ENCODE measurements around the gene PID1. TPM values are rescaled to one million over a fixed set of nuclear protein-coding genes. Genes with fewer than 3 reads are reported as not detected.
A peak's percentile ranks its signal among the peaks of the same experiment; 100 is the strongest.

Gene PID1
- total and polyA plus RNA-seq, 4 donors: 13.3 to 52.0 (median 45.7) TPM

- TF ChIP-seq FOXA1 (IDR thresholded peaks at IDR 0.05) (no peak), ATF3 (IDR thresholded peaks at IDR 0.05) (no peak), RAD21 (IDR thresholded peaks at IDR 0.05) (no peak)
Measured at GRCh38 chr2:229199267-229199666, 71.8 kb downstream of the PID1 start (continued).

GRCh38 chr2:229196448-229196847 is 74.6 kb downstream of the PID1 start:
- Histone ChIP-seq H3K27ac (ENCODE audit: low read depth in 1 of 2, low read length in 2 of 2) (no peak overlapping the region), H3K4me3 (ENCODE audit: low read depth in 1 of 3, low read length in 3 of 3) (no peak overlapping the region), H3K4me1 (ENCODE audit: control insufficient read depth in 4 of 4, insufficient read depth in 4 of 4, low read length in 3 of 4) (peaks cover 0 to 20% (median 14%) of the 10 kb centered on the region in 4 donors), H3K9ac (ENCODE audit: low read depth in 1 of 2, low read length in 2 of 2) (no peak overlapping the region), H3K36me3 (ENCODE audit: control insufficient read depth in 4 of 4, insufficient read depth in 3 of 4, low read depth in 1 of 4, low read length in 3 of 4) (no peaks in the 10 kb centered on the region), H3K9me3 (ENCODE audit: control insufficient read depth in 4 of 4, low read length in 3 of 4) (no peaks in the 10 kb centered on the region), H3K27me3 (ENCODE audit: control insufficient read depth in 4 of 4, insufficient read depth in 4 of 4, low read length in 3 of 4) (no peaks in the 10 kb centered on the region)
- WGBS: 51% methylated on average over 2 of the region's 2 CpGs
- no peak for DNase-seq (ENCODE audit: low spot score)
- TF ChIP-seq RAD21 (IDR thresholded peaks at IDR 0.05) (no peak), HNF4A (conservative IDR thresholded peaks at IDR 0.05) (peak in 1 of 2 donors; percentile 11), ZBTB33 (IDR thresholded peaks at IDR 0.05) (no peak)

GRCh38 chr2:229195346-229195947 is 75.6 kb downstream of the PID1 start:
- Histone ChIP-seq H3K9ac (ENCODE audit: low read depth in 1 of 2, low read length in 2 of 2) (no peak overlapping the region), H3K9me3 (ENCODE audit: control insufficient read depth in 4 of 4, low read length in 3 of 4) (no peaks in the 10 kb centered on the region), H3K4me1 (ENCODE audit: control insufficient read depth in 4 of 4, insufficient read depth in 4 of 4, low read length in 3 of 4) (peaks cover 0 to 20% (median 14%) of the 10 kb centered on the region in 4 donors), H3K4me3 (ENCODE audit: low read depth in 1 of 3, low read length in 3 of 3) (no peak overlapping the region), H3K27ac (ENCODE audit: low read depth in 1 of 2, low read length in 2 of 2) (peak overlapping the region in 1 of 2 donors; percentile 19), H3K36me3 (ENCODE audit: control insufficient read depth in 4 of 4, insufficient read depth in 3 of 4, low read depth in 1 of 4, low read length in 3 of 4) (no peaks in the 10 kb centered on the region), H3K27me3 (ENCODE audit: control insufficient read depth in 4 of 4, insufficient read depth in 4 of 4, low read length in 3 of 4) (no peaks in the 10 kb centered on the region)
- DNase-seq (ENCODE audit: low spot score): no peak
- TF ChIP-seq HNF4A (conservative IDR thresholded peaks at IDR 0.05): peak in 1 of 2 donors; percentile 7
- peak in 1 of 2 donors; percentile 72 for TF ChIP-seq JUND (IDR thresholded peaks at IDR 0.05)
- peak in 1 of 2 donors; percentile 37 for TF ChIP-seq EGR1 (IDR thresholded peaks at IDR 0.05; ENCODE audit: low read depth in 2 of 2)
- TF ChIP-seq NR2F2 (IDR thresholded peaks at IDR 0.05): no peak
- 26% methylated on average over 1 of the region's 1 CpG for WGBS

GRCh38 chr2:229193281-229193680 is 77.8 kb downstream of the PID1 start:
- peaks cover 0 to 20% (median 14%) of the 10 kb centered on the region in 4 donors for H3K4me1 ChIP-seq (ENCODE audit: control insufficient read depth in 4 of 4, insufficient read depth in 4 of 4, low read length in 3 of 4)
- no peak for TF ChIP-seq FOXA1 (IDR thresholded peaks at IDR 0.05)
- TF ChIP-seq MAX (IDR thresholded peaks at IDR 0.05): no peak
- TF ChIP-seq JUND (IDR thresholded peaks at IDR 0.05): no peak
- no peak for TF ChIP-seq ZBTB33 (IDR thresholded peaks at IDR 0.05)
- TF ChIP-seq RAD21 (IDR thresholded peaks at IDR 0.05): no peak
- TF ChIP-seq TAF1 (conservative IDR thresholded peaks at IDR 0.05): no peak
- no peak for TF ChIP-seq GABPA (IDR thresholded peaks at IDR 0.05 in 1 of 2, conservative IDR thresholded peaks at IDR 0.05 in 1 of 2)
- no peak for TF ChIP-seq EGR1 (IDR thresholded peaks at IDR 0.05; ENCODE audit: low read depth in 2 of 2)
- no peak for TF ChIP-seq REST (IDR thresholded peaks at IDR 0.05)
- no peak for TF ChIP-seq YY1 (IDR thresholded peaks at IDR 0.05)
- TF ChIP-seq NR2F2 (IDR thresholded peaks at IDR 0.05): no peak
- no peak for TF ChIP-seq HNF4G (IDR thresholded peaks at IDR 0.05)
- TF ChIP-seq HNF4A (conservative IDR thresholded peaks at IDR 0.05): no peak
- no peak for TF ChIP-seq ATF3 (IDR thresholded peaks at IDR 0.05)
- no peak for DNase-seq (ENCODE audit: low spot score)
- H3K27me3 ChIP-seq (ENCODE audit: control insufficient read depth in 4 of 4, insufficient read depth in 4 of 4, low read length in 3 of 4): no peaks in the 10 kb centered on the region
- H3K4me3 ChIP-seq (ENCODE audit: low read depth in 1 of 3, low read length in 3 of 3): no peak overlapping the region
- H3K9ac ChIP-seq (ENCODE audit: low read depth in 1 of 2, low read length in 2 of 2): no peak overlapping the region
- WGBS: 91% methylated on average over 3 of the region's 3 CpGs
- H3K9me3 ChIP-seq (ENCODE audit: control insufficient read depth in 4 of 4, low read length in 3 of 4): no peaks in the 10 kb centered on the region
- H3K27ac ChIP-seq (ENCODE audit: low read depth in 1 of 2, low read length in 2 of 2): no peak overlapping the region
- no peaks in the 10 kb centered on the region for H3K36me3 ChIP-seq (ENCODE audit: control insufficient read depth in 4 of 4, insufficient read depth in 3 of 4, low read depth in 1 of 4, low read length in 3 of 4)
